HUDEP-2 (cell line): ENCODE results near the gene MFRP.

Source experiments
- DNase-seq, 76 experiments: peaks; one replicate each; lab custom pipeline; 2025; ENCODE audit not compliant: unreplicated experiment in 76 of 76; lab: John Stamatoyannopoulos, UW

The MFRP gene

DNA sequence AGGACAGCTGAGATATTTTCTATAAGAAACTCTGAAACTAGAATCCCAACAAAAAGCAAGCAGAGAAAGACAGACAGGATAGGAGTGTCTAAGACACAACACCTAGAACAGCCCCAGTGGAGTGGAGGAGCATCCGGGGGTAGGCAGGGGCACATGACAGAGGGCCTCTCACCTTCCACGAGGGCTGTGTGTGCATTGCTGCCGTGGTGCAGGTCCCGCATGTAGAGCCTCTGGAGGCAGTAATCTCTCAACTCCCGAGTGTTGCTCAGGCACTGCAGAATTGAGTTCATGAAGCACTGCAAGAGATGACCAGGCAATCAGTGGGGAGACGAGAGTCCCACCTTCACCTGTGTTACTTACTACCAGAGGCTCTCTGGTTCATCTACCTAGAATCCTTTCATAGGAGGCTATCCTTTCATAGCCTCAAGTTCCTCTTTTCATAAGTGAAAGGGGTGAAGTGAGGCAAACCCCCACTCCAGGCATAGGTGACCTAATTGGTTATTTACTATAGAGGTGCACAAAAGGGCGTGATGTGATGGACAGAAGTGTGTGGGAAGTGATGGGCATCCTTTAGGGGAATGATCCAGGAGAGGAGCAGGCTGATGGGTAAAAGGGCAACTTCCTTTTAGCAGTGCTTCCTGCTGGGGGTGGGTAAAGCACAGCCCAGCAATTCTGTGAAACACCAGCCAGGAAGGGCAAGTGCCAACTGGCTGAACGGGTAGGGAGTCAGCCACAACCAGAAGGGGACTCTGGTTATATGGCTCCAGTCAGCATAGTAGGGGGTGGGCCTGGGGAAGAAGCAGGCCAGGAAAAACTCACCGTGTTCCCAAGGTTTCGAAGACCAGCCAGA, 13.1 kb upstream of the MFRP start:
- no peak for DNase-seq

DNA sequence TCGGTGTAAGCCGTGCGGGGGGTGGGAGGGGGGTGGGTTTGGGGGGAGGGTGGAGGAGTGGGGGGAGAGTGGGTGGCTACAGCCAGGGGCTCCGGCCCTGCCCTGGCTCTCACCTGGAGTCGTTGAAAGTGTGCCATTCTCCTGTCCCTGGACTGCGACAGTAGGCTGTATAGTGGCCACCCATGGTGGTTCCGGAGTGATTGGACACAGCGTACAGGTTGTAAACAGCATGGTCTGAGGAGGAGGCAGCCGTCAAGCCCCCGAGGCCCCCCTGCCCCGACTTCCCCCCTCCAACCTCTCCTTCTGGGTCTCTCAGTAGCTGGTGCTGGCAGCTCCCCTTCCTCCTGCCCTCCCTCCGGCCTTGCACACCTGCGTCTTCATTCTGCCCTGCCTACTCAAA, 10.6 kb upstream of the MFRP start:
- no peak for DNase-seq

DNA sequence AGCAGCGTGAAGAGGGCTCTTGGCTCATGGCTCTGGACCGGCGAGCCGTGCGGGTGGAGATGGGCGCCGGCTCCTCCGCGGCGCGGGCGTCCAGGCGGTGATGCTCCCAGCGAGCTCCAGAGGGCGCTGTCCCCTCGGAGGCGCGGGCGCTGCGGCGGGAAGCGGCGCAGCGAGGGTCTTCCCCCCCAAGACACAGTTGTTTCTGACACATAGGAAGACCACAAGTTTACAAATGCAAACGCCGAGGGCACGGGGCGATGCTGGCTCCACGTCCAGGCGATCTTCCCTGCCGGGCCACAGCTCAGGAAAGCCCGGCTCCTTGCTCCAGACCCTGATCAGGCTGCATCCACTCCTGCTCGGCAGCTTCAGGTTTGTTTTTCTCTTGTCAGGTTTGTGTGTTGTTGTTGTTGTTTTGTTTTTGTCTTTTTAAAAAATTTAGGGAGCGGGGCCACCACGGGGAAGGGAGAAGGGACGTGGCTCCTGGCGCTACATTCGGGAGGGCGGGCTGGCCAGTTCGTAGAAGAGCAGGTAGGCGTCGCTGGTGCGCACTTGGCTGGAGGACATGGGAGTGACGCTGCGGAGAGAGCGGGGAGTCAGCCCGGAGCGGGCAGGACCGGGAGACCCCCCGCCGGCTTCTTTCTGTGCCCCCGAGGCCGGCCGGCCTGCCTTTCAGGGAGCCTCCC, 10.0 kb upstream of the MFRP start:
- peak in 62 of 76 experiments; percentile 3 to 79 (median 48) for DNase-seq

DNA sequence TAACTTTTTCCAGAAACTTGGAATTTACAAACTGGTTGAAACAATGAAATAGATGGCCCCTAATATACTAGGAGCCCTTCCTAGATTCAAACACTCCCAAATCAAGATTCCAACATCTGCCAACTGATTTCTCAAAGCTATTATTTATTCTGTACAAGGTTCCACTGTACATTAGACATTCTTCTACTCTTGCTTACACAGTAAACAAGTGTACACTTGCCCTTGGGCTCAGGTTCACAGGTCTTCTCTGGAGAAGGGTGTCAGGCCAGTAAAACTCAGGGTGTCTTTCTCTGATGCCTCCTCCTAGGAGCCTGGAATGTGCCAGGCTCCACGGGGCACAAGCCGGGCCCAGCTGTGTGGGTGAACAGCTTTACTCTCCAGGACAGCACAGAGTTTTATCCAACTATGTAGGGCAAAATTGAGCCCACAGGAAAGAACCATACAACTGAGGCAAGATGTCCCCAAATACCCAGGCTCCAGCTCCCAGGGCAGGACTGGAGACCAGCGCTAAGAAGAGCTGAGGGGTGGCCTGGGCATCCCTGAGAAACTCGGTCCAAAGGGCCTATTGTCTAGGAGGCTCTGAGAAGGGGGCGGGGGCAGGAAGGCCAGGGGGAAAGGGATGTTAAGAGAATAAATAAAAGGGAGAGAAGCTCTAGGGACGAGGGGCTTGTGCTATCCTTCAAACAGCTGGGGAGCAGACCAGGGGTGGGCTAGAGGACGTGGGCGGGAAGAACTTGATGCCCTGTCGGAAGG, 8.8 kb upstream of the MFRP start:
- DNase-seq = no peak

DNA sequence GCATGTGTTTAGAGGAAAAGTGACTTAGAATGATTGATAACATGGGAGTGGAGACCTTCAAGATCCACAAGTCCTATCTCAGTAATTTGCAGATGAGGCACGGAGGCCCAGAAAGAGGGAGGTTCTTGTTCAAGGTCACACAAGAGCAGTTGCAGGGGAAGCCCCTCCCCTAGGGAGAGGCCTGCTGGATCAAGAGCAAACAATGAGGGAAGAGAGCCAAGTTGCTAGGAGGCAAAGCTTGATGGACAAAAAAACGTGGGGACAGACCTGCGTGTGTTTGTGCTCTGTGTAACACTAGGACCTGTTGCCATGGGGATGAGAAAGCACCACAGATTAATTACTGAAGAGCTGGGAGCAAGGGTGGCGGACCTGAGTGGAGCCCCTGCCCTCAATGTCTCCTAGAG, 6.4 kb upstream of the MFRP start:
- DNase-seq = no peak

DNA sequence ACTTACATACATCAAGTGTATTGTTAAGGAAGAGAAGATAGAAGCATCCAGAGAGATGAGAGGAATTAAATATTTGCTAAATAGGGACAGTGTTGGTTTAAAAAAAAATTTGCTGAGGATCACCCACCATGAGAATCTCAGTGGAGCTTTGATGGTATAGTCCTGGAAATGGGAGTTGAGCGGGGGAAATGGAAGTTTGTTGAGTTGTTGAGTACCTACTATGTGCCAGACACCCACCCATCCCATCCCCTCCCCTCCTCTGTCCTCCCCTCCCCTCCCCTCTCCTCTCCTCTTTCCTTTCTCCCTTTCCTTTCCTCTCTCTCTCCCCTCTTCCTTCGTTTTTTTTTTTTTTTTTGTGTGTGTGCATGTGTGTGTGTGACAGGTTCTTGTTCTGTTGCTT, 4.7 kb upstream of the MFRP start:
- no peak for DNase-seq

DNA sequence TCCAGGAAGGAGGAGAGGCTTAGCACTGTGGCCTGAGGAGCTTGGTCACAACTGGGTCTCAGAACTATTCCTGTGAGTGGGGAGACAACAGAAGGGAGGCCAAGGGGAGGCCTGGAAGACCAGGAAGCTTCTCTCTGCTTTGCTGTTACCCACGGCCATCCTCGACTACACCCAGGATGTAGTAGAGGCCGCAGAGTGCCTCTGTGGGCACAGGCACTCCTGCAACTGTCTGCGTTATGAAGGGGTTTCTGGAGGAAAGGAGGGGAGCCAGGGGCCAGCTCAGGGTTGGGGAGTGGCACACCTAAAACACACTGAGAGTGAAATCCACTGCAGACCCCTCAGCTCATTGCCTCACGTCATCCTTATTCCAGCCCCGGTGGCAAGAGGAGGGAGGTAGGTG, 3.8 kb upstream of the MFRP start:
- DNase-seq = no peak

DNA sequence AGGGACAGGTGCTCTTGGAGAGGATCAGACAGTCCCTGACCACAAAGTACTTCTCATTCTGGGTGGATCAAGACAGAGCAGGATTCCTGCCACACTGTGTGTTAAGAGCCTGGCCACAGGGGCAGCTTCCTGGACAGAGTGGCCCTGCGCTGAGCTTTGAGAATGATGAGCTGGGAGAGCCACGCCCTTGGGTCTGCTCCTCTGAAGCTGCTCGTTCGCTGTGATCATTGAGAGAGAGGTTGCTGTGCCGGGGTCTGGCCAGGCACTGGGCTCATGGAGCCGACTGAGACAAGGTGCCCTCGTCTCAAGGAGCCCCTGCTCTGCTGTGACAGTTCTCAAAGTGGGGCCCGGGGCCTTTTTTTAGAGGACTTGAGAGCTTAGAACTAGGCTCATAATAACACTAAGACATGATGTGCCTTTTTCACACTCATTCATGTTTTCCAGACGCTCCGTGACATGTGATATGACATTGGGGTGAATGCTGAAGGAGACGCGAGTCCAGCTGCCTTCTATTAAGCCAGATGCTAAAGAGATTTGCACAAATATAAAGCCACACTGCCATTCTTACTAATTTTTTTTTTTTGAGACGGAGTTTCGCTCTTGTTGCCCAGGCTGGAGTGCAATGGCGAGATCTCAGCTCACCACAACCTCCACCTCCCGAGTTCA, 1.6 kb upstream of the MFRP start:
- no peak for DNase-seq

DNA sequence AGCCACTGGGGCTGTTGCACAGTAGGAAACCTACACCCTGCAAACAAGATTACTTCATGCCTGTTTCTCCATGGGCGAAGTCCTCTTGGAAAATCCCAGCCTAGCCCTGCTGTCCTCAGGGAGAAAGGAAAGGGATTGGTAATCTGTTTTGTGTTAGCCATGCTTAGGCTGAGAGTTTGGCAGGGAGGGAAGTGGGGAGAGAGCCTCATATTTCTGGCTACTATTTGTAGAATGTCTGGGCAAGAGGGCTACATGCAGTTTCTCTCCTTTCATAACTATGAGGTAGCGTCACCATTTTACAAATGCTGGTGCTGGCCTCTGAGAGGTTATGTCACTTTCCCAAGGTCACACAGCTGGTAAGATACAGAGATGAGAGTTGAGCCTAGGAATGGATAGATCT, 737 bp upstream of the MFRP start:
- no peak for DNase-seq

DNA sequence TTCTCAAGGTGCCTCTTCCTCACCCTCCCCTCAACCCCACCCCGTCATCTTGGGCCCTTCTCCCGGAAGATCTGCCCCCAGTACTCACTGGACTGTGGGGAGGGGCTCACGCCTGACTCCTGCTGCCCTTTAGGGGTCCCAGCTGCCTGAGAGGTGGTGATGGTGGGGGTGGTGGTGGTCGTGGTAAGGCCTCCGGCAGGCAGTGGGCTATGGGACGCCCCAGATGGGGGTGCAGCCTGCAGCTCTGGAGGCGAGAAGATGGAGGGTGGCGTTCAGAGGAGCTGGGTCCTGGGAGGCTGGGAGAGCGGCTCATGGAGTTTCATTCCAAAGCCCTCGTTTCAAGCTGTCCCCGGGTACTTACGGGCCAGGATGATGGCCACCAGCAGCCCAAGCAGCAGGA, 820 bp downstream of the MFRP start:
- DNase-seq = no peak

DNA sequence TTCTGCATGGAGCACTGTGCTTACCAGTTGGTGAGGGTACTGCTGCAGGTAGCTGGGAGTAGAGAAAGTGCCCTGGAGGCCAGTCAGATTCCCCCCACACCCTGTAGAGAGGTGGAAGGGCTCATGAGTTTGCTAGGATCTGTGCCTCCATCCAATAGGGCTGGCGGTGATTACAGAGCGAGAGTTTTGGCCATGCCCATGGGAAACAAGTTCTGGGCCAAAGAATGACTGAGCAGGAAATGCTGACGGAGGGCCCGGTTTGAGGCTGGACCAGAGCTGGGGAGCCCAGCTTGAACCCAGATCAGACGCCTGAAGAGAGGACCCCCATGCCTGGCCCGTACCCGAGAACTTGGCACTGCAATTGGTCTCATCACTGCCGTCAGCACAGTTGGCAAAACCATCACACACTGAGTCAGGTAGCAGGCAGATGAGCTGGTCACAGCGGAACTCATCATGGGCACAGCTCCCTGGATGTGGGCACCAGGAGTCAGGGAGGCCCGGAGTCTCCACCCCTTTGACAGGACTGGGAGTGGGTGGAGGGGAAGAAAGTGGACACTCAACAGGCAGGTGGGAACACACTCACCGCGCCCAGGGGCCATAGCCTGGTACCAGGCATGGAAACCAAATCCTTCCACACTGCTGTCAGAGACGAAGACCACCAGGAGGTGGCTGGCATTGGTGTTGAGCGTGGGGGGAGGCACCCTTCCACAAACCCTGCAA, 2.1 kb downstream of the MFRP start:
- no peak for DNase-seq

DNA sequence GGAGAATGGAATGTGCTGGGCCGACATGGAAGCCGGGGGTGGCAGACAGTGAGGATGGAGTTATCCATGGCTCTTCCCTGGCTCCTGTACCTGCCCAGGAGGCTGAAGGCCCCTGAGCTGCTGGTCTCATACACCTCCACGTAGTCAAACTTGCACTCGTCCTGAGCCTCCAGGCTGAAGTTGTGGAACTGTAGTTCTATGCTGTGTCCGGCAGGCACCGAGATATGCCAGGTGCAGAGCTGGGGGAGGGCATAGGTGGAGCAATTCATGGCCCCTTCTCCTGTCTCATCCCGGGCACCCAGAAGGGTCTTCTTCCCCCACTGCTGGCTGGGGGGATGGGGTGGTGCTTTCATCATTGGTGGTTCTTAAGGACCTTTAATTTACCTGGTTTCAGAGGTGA, 2.8 kb downstream of the MFRP start:
- DNase-seq = no peak

DNA sequence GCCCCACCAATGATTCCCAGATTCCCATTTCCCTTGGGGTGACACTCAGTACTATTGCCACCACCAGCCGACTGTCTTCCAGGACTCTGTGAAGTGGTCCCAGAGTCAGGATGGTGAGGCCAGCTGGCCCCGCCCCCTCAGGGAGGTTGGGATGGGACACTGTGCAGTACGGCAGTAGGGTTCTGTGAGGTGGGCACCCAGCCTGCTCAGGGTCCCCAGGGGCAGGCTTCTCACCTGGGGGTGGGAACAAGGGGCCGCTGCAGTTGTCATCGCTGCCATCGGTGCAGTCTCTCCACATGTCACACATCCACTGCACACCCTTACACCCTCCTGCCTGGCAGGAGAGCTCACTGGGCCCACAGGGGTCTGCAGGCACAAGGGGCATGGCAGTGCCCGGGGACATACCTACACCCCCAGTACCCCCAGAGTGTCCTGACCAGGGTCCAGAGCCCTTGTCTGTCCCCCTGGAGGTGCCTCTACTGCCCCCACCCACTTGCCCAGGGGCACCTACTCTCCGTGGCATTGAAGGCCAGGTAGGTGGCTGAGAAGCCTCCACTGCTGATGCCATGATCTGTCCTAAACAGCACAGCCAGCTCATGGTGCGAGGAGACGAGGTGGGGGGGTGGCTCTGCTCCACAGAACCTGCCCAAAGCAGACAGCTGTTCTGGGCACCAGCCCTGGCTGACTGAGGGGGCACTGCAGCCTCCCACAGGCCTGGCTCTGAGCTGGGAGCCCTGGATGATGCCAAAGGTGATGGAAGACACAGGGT, 4.0 kb downstream of the MFRP start:
- DNase-seq = no peak

DNA sequence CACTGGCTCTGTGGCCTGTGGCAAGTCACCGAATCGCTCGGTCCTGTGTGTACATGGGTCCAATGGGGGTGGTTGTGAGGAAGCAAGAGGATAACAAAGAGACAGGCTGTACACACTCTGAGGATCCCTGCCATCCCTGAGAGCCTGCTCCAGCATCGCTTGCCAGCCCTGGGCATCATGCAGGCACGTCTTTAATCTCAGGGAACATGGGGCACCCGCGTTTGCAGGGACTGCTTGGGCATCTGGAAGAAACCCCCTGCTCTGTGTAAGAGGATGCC, 4.5 kb downstream of the MFRP start:
- peak in 1 of 76 experiments; percentile 2 for DNase-seq

DNA sequence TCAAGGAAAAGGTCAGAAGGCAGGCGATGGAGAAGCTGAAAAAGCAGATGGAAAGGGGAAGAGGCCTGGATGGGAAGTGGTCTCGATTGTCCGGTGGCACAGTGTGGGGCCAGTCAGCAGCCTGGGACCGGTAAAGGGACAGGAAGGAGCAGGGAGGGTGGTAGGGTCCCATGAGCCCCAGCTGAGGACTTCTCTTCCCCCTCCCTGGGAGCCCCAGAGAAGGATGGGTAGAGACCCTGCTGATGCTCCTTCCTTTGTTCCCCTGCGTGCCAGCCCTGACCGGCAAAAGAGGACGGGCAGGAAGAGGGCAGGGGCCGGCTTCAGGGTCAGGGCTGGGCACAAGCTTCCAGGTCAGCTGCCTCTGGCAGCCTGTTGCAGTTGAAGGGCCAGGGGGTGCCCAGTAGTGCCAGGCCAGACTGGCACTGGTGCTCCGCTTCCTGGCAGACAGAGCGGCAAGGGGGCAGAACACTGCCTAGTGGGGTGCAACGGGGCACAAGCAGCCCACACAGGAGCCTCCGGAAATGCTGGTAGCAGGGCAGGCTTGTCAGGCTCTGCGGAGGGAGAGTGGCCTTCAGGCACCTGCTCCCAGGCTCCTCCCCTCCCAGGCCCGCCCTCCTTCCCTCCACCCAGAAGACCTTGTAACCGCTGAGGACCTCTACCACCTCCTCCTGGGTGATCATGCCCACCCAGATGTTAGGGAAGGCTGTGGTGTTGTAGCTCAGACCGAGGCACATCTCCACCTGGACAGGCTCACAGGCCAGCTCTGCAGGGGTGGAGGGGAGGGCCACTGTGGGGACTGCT, 5.1 kb downstream of the MFRP start:
- no peak for DNase-seq

DNA sequence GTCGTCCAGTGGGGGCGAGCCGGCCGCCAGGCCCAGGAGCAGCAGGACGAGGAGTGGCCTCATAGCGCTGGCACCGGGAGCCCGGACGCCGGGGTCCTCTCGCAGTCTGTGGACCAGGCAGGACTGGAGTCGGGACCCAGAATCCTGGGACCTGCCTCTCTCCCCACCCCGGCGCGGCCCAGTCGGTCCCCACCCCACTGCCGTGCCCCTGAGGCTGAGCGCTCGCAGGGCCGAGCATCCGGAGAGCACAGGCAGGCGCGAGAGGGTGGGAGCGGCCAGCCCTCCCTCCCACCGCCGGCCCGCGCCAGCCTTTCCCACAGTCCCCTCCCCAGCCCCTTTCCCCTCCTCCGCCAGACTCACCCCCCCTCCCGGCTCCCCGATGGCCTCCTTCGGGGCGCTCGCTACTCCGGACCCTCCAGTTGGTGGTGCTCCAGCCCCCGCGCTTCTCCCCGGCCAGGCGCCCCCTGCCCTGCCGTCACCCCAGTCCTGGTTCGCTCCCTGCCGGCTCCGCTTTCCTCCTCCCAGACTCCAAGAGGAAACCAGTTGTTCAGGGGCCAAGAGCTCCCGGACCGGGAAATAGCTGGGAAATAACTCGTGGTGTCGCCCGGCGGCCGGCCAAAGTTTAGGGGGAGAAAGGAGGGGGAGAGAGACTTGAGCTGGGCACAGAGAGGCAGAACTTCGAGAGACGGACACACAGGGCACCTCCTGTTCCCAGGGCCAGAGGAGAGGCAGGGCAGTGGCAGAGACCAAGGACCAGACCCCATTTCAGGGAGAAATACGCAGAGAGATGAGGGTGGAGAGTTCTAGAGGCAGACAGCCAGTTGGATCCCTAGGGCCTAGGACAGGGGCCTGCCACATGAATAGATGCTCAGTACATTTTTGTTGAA, 5.9 kb downstream of the MFRP start, which contains the start of gene C1QTNF5:
Gene C1QTNF5 (minus strand): TSS at position 549 of the 887 bp plus-strand sequence. CDS start 486 bp downstream, at position 63.
- no peak for DNase-seq

DNA sequence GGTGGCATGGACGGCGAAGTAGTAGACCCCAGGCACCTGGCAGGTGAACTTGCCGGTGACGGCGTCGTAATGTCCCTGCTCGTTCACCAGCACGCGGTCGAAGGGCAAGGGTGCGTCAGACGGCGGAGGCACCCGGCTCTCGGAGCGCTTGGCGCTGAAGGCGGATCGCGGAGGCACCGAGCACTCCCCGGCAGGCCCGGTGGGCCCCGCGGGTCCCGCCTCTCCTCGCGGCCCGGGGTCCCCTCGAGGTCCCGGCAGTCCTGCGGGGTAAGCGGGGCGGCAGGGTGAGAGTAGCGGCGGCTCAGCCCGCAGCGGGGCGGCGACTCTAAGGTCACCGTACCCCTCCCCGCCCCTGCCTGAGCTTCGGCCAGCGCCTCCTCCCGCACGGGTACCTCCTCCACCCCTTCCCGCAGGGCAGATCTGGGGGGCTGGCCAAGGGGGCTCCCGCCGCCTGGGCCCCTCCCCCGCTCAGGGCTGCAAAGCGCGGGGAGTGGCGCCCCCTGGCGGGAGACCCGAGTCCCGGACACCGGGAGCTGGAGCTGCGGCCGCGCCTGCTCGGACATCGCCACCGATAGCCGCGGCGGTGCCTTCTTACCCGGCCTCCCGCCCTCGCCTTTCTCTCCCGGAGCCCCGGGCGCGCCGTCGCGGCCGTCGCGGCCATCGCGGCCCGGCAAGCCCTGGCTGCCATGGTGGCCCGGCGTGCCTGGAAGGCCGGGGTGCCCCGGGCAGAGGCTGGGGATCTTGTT, 6.7 kb downstream of the MFRP start:
- DNase-seq = peak in 14 of 76 experiments; percentile 4 to 37 (median 15)
